Body of pancreas (tissue), 4 donors: Measurements from ENCODE around the gene MXD4. TPM values are rescaled to one million over a fixed set of nuclear protein-coding genes. Genes with fewer than 3 reads are reported as not detected.
A peak's percentile ranks its signal among the peaks of the same experiment; 100 is the strongest.

Source experiments
- ATAC-seq: fragments of 150-250 bp; one replicate; pipeline ENCODE4 v1.9.1; 2016
- DNase-seq, 4 donors: peaks; one replicate each; pipeline ENCODE4 v3.0.0-alpha.2; 2019
- H3K27ac ChIP-seq, 4 donors: fragments of 200-600 bp; sonication (generic); 1 replicate in 3 of 4; 2 replicates in 1 of 4; pipeline versions ENCODE4 v1.5.1 to v1.6.1; 2016 to 2019; ENCODE audit warnings: mild to moderate bottlenecking in 1 of 4, mixed read lengths in 1 of 4, moderate library complexity in 1 of 4
- H3K27me3 ChIP-seq, 2 donors: fragments of 200-600 bp; sonication (generic); one replicate each; pipeline ENCODE4 v1.6.0; 2016; ENCODE audit warnings: mild to moderate bottlenecking in 1 of 2
- H3K36me3 ChIP-seq, 2 donors: fragments of 200-600 bp; sonication (generic); replicated peaks in 1 of 2; 2 replicates each; pipeline ENCODE4 v1.5.1; 2016; ENCODE audit warnings: low read depth in 2 of 2; ENCODE audit not compliant: insufficient read depth in 1 of 2
- H3K4me1 ChIP-seq: fragments of 200-600 bp; sonication (generic); one replicate; pipeline ENCODE4 v1.6.0; 2016
- H3K4me3 ChIP-seq, 2 donors: fragments of 200-600 bp; sonication (generic); 1 replicate in 1 of 2; 2 replicates in 1 of 2; pipeline ENCODE4 v1.5.1; 2016 to 2019
- H3K9me3 ChIP-seq, 3 donors: fragments of 200-600 bp; sonication (generic); 1 replicate in 2 of 3; 2 replicates in 1 of 3; pipeline ENCODE4 v1.5.1; 2016
- POLR2A ChIP-seq, 3 donors: fragments of 450-650 bp; IDR thresholded peaks; one replicate each; pipeline ENCODE4 v1.6.1; 2016; ENCODE audit warnings: antibody characterized with exemption in 3 of 3, mild to moderate bottlenecking in 2 of 3
- WGBS, 2 donors: methylation state at CpG; one replicate each; pipeline ENCODE4 v1.1.5; 2017; 5-methylcytosine and 5-hydroxymethylcytosine counted together
- intact Hi-C: fragments of 100-400 bp; cut with DNase I; formaldehyde crosslinking; loops from one replicate; pipeline ENCODE4 v1.15.1; 2023
- total RNA-seq, 2 donors: library from RNA; depleted of rRNA; stranded (reverse); fragments of >200 nt; gene quantifications; one replicate each; pipeline ENCODE4 v1.1.0, GENCODE V29; 2016
- TF ChIP-seq, protein P1 (sequence below), 7 experiments: fragments of 450-650 bp in 4 of 7; fragments of 200-600 bp in 3 of 7; sonication (generic) in 3 of 7; IDR thresholded peaks; one replicate each; pipeline ENCODE4 v1.5.1; 2016 to 2019; ENCODE audit warnings: antibody characterized with exemption in 7 of 7

MXD4 gene
- total RNA-seq, 2 donors from 2014 or later = 40.7 to 45.5 TPM

DNA sequence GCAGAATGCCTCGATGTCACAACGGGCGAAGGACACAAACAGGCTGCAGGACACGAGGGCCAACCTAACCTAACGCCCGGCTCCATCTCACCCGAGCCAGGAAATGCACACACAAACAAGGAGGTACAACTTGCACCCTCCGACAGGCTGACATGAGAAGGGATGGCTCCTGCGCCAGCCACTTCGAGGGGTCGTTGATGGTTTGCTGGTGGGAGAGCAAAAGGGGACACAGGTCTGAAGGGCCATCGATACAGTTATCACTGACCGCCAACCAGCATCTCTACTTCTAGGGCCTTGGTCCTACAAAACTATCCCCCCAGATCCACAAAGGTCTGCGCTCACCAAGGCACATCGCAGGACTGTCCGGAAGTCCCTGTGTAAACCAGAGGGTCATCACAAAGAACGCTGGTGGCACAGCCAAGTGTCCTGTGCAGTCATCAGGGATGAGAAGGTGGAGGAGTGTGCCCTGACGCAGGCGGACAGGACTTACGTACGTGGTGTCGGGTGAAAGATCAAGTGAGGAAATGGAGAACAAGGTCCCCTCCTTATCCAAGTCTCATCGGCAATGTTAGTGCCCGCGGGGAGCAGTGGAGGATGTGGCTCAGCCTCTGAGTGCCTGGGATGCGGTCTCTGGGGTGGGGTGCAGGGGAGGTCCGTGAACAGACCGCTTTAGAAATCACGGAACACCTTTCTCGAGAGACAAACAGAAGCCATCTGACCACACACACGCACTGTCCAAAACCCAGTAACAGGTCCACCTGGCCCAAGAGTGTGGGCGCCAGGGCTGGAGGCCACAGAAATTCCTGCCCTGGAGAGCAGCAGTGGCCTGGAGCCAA, 7.0 kb downstream of the MXD4 start:
- DNase-seq (peak in 2 of 4 donors; percentile 1 to 7), ATAC-seq (no peak)
- H3K4me1 ChIP-seq = peaks cover 51% of the 10 kb centered on the region
- no peaks in the 10 kb centered on the region for H3K9me3 ChIP-seq
- peak overlapping the region in 3 of 4 donors; percentile 65 to 90 (median 65) for H3K27ac ChIP-seq
- intact Hi-C loops = no loop called here
- peaks cover 0 to 30% of the 10 kb centered on the region in 2 donors for H3K36me3 ChIP-seq
- no peak overlapping the region for H3K4me3 ChIP-seq
- H3K27me3 ChIP-seq = no peaks in the 10 kb centered on the region
- 84 to 85% methylated on average over 32 of the region's 32 CpGs for WGBS, 2 donors
- no peak for TF ChIP-seq POLR2A (IDR thresholded peaks at IDR 0.05)
- TF ChIP-seq, protein P1, sequence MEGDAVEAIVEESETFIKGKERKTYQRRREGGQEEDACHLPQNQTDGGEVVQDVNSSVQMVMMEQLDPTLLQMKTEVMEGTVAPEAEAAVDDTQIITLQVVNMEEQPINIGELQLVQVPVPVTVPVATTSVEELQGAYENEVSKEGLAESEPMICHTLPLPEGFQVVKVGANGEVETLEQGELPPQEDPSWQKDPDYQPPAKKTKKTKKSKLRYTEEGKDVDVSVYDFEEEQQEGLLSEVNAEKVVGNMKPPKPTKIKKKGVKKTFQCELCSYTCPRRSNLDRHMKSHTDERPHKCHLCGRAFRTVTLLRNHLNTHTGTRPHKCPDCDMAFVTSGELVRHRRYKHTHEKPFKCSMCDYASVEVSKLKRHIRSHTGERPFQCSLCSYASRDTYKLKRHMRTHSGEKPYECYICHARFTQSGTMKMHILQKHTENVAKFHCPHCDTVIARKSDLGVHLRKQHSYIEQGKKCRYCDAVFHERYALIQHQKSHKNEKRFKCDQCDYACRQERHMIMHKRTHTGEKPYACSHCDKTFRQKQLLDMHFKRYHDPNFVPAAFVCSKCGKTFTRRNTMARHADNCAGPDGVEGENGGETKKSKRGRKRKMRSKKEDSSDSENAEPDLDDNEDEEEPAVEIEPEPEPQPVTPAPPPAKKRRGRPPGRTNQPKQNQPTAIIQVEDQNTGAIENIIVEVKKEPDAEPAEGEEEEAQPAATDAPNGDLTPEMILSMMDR (IDR thresholded peaks at IDR 0.05) = no peak

DNA sequence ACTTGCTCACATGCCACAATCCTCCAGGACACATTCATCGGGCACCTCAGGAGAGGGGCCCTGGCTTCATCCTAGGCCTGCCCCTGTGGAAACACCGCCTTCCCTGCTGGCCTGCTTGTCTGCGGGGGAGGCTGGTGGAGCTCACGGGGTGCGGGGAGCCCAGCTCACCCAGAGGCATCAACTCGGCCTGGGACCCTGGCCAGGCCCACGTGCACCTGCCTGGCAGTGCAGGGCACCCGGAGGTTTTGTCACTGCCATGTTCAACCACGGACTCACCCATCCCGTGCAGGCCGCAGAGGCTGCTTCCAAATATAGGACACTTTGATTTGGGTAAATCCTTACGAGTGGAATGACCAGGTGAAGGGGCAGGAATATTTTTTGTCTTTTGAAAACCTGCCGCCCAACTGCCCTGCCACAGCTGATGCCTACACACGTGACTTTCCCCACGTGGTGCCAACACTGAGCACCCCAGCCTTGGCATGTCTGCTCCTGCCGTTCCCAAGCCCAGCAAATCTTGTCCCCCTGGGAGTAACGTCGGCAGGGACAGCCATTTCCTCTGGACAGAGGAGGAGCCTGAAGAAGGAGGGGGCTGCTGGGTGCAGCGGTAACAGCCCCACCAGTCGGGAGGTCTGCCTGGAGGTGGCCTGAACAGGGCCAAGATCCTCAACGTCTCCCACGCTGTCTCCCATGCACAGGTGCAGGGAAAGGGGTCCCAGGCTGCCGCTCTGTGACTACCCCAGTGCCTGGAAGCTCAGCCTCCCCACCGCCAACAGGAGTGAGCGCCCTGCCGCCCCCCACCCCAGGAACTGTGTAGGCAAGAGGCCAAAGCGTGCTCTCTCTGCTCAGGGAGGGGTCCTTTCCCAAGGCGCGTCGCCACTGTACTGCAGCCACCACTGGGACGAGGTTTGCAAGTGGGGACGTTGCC, 8.5 kb downstream of the MXD4 start:
- Histone ChIP-seq H3K27me3 (no peaks in the 10 kb centered on the region), H3K27ac (no peak overlapping the region), H3K36me3 (peaks cover 0 to 35% of the 10 kb centered on the region in 2 donors), H3K9me3 (no peaks in the 10 kb centered on the region), H3K4me1 (peaks cover 36% of the 10 kb centered on the region), H3K4me3 (no peak overlapping the region)
- intact Hi-C loops = no loop called here
- ATAC-seq (no peak), DNase-seq (peak in 2 of 4 donors; percentile 1 to 10)
- WGBS, 2 donors = 84 to 85% methylated on average over 27 to 32 of the region's 32 CpGs
- TF ChIP-seq, protein P1 (IDR thresholded peaks at IDR 0.05) = no peak
- no peak for TF ChIP-seq POLR2A (IDR thresholded peaks at IDR 0.05)

DNA sequence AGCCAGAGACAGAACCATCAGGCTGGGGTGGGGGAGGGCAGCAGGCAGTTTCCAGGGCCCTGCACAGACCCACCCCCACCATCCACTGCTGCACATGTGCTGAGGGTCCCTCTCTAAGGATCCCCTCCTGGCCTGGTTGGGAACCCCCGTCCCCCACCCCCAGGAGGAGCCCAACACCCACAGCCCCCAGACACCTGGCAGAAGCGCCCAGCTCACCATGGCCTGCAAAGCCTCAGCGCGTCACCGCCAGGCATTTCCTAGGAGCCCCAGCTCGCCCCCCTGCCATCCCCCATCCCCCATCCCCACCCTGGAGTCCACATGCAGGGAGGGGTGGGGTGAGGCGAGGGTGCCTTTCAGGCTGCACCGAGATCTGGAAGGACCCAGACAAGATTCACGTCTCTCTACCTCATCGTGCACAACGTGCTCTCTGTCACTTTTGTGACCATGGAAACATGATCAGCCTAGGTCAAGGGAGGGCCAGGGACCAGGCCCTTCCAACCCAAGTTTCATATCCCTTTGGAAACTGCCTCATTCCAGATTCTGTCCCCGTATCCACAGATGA, 9.3 kb downstream of the MXD4 start:
- peaks cover 28% of the 10 kb centered on the region for H3K4me1 ChIP-seq
- H3K4me3 ChIP-seq = no peak overlapping the region
- intact Hi-C loops = no loop called here
- no peak for ATAC-seq
- no peak for TF ChIP-seq POLR2A (IDR thresholded peaks at IDR 0.05)
- TF ChIP-seq, protein P1 (IDR thresholded peaks at IDR 0.05) = no peak
- 79 to 83% methylated on average over 9 to 10 of the region's 12 CpGs for WGBS, 2 donors
- peak in 3 of 4 donors; percentile 1 to 7 (median 3) for DNase-seq
- H3K9me3 ChIP-seq = no peaks in the 10 kb centered on the region
- H3K27ac ChIP-seq = no peak overlapping the region
- no peaks in the 10 kb centered on the region for H3K27me3 ChIP-seq
- peaks cover 0 to 35% of the 10 kb centered on the region in 2 donors for H3K36me3 ChIP-seq

DNA sequence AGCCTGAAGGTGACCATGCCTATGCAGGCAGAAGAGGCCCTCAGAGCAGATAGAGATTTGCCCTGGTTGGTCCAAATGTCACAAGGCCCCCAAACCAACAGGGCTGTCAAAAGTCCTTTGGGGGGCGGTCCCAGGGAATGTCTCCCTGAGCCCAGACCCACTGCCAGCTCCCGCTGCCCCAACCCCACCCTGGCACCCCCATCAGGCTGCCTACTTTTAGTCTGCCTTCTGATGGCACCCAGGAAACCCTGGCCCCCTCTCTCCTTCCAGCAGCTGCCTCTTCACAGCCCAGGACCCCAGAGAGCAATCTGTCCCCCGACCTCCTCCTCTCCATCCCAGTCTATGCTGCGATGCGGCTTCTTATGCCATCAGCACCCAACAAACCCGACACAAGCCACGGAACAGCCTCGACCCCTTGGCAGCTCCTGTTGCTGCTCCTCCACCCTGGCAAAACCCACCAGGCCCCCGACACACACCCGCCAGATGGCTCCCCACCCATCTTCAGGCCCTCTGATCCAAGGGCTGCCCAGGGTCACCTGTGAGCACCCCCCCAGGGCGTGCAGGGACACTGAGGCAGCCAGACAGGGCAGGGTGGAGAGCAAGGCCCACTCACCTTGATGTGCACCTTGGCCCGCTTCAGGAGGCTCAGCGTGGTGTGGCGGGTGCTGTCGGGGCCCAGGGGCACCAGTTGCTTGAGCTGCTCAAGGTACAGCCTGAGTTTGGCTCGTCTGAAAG, 9.9 kb downstream of the MXD4 start:
- peaks cover 22% of the 10 kb centered on the region for H3K4me1 ChIP-seq
- no peaks in the 10 kb centered on the region for H3K27me3 ChIP-seq
- intact Hi-C loops = no loop called here
- no peak overlapping the region for H3K27ac ChIP-seq
- H3K4me3 ChIP-seq = no peak overlapping the region
- TF ChIP-seq, protein P1 (IDR thresholded peaks at IDR 0.05) = no peak
- TF ChIP-seq POLR2A (IDR thresholded peaks at IDR 0.05) = no peak
- no peak for ATAC-seq
- DNase-seq = peak in 3 of 4 donors; percentile 1 to 10 (median 3)
- WGBS, 2 donors = 93 to 94% methylated on average over 9 to 14 of the region's 16 CpGs
- no peaks in the 10 kb centered on the region for H3K9me3 ChIP-seq
- peaks cover 0 to 35% of the 10 kb centered on the region in 2 donors for H3K36me3 ChIP-seq
